ENCODE data around the gene NDE1. TPM values are rescaled to one million over a fixed set of nuclear protein-coding genes. Genes with fewer than 3 reads are reported as not detected.
"Not testable (repeated sequence)": the region's sequence is repeated elsewhere in the genome, so short reads cannot be mapped to it uniquely, and the experiment has no call there.

The NDE1 gene
- total RNA-seq, 1 experiment from 2014 or later = 103 TPM

DNA sequence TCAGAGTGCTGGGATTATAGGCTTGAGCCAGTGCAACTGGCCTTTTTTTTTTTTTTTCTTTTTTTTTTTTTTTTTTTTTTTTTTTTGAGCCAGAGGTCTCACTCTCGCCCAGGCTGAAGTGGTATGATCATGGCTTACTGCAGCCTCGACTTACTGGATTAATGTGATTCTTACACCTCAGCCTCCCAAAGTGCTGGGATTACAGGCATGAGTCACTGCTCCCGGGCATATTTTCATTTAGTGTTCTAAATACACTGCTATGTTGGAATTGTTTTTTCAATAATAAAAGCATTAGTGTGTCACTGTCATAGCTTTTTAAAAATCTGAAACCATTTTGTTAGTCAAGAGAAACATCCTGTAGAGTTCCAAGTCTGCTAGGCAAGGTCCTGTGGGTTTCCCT, 40.3 kb downstream of the NDE1 start:
- no peak for DNase-seq (ENCODE audit: extremely low read depth, low read depth)

DNA sequence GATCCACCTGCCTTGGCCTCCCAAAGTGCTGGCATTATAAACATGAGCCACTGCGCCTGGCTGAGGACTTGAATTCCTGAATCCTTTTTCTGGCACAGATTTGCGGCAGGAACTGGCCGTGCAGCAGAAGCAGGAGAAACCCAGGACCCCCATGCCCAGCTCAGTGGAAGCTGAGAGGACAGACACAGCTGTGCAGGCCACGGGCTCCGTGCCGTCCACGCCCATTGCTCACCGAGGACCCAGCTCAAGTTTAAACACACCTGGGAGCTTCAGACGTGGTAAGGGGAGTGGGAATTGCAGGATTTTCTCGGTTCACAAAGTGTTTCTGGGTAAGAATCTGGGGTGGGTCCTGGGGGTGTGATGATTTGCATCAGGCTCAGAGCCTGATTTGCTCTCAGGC, 41.0 kb downstream of the NDE1 start:
- DNase-seq (ENCODE audit: extremely low read depth, low read depth) = no peak

- DNase-seq (ENCODE audit: extremely low read depth, low read depth) = not testable (repeated sequence)
Observed at GRCh38 chr16:15692508-15692907, 42.5 kb downstream of the NDE1 start.

- DNase-seq (ENCODE audit: extremely low read depth, low read depth) = no peak
Observed at GRCh38 chr16:15694499-15694898, 44.5 kb downstream of the NDE1 start.

- no peak for DNase-seq (ENCODE audit: extremely low read depth, low read depth)
Observed at GRCh38 chr16:15699819-15700218, 49.8 kb downstream of the NDE1 start.

- DNase-seq (ENCODE audit: extremely low read depth, low read depth) = no peak
Observed at GRCh38 chr16:15701367-15701766, 51.3 kb downstream of the NDE1 start.

DNA sequence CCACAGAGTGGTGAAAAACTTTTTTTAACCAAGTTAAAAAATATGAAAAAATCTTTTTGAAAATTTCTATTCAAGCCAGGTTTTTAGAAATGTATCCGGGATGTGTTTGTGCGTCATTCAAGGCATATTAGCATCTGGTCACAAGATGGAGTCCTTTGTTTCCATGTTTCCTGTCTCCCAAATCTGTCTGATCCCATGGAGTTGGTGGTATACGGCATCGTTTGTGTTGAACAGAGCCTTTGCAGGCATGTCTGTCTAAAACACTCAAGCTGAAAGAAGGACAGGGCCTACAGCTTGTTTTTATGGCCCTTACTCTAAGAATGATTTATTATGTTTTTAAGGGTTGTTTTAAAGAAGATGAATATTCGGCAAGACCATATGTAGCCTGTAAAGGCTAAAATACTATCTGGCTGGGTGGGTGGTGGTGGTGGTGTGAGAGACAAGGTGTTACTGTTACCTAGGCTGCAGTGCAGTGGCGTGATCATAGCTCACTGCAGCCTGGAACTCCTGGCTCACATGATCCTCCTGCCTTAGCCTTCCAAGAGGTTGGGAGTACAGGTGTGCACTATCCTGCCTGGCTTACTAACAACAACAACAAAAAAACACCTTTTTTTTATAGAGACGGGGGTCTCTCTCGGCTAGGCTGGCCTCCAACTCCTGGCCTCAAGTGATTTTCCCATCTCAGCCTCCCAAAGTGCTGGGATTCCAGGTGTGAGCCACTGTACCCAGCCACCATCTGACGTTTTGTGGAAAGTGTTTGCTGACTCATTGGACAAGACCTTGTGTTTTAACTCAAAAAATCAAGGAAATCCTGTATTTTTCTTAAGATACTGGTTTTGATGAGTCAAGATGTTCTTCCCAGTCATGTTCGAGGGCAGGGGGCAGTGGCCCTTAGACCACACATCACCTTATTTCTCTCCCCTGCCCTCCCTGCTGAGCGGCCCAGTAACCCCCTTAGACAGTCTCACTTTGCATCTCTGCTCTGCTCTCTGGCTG, 52.2 kb downstream of the NDE1 start:
- DNase-seq (ENCODE audit: extremely low read depth, low read depth) = no peak

DNA sequence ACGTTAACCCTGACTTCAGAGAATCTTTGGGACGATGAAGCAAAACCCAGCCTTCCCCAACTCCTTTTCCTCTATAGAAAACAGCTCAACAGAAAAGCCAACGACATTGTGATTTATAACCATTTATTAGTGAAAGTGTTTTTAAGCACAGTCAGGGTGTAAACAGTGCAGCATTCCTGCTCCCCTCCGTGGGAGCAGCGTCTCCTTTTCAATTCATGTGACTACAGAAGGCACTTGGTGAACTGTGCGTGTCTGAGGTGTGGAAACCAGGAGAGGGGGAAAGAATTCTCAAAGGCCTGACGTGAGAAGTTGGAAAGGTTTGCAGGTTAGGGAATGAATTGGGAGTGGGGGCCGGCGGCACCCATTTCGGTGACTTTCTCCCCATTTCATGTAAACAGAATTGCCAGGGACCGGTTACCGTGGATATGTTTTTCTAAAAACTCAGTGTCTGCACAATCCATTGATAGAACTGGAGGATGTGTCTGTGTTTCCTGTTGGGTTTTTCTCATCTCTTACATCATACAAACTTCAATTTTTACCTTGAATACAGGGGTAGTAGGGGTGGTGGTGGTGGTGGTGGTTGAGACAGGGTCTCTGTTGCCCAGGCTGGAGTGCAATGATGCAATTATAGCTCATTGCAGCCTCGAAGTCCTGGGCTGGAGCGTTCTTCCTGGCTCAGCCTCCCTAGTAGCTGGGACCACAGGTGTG, 53.1 kb downstream of the NDE1 start:
- no peak for DNase-seq (ENCODE audit: extremely low read depth, low read depth)

GRCh38 chr16:15704545-15704987, 54.5 kb downstream of the NDE1 start:
- DNase-seq (ENCODE audit: extremely low read depth, low read depth) = peak; percentile 74

GRCh38 chr16:15705064-15705565, 55.1 kb downstream of the NDE1 start:
- no peak for DNase-seq (ENCODE audit: extremely low read depth, low read depth)

DNA sequence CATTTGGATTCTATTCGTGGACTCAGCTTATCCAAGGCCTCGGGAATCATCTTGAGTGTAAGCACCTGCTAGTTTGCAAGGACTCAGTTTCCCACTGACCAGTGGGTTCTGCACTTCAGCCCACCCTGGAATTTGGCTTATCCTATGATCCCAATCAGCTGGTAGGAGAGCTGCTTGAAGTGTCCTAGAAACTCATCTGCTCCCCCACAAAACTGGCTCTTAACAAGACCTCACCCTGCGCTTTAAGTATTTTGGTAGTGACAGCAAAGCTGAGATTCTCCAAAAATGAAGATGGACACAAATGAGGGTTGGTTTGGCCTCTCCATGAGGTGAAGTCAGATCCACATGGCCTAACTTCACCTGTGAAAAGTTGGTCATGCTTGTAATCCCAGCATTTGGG, 57.3 kb downstream of the NDE1 start:
- DNase-seq (ENCODE audit: extremely low read depth, low read depth) = no peak

DNA sequence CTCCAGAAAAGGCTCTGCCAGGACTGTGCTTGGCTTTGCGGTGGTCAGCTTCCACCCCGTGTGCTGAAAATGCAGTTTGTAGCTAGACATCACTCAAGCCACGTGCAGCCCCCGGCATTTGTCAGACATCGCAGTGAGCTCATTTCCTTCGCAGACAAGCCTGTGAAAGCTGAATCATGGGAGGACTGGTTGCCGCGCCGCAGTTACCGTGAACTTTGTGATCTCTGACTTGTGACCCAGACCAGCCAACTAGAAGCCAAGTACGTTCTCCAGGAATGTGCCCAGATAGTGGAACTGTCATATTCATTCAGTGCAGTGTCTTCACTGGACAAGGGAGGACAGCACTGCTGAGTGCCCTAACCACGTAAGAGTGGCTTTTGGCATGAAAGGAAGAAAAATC, 58.1 kb downstream of the NDE1 start:
- DNase-seq (ENCODE audit: extremely low read depth, low read depth) = no peak

DNA sequence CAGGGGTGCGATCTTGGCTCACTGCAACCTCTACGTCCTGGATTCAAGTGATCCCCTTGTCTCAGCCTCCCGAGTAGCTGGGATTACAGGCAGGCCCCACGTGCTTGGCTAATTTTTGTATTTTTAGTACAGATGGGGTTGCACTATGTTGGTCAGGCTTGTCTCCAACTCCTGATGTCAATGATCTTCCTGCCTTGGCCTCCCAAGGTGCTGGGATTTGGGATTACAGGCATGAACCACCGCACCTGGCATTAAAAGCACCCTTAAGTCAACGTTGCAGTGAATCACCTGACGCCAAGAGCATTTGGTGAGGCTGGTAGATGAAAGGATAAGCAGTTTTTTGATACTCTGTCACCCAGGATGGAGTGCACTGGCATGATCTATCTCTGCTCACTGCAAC, 59.0 kb downstream of the NDE1 start:
- no peak for DNase-seq (ENCODE audit: extremely low read depth, low read depth)

- no peak for DNase-seq (ENCODE audit: extremely low read depth, low read depth)
Observed at GRCh38 chr16:15714393-15715172, 64.5 kb downstream of the NDE1 start.

GRCh38 chr16:15715221-15715620, 65.2 kb downstream of the NDE1 start:
- no peak for DNase-seq (ENCODE audit: extremely low read depth, low read depth)

- no peak for DNase-seq (ENCODE audit: extremely low read depth, low read depth)
Observed at GRCh38 chr16:15716694-15717447, 66.8 kb downstream of the NDE1 start.

GRCh38 chr16:15721018-15721417, 71.0 kb downstream of the NDE1 start:
- DNase-seq (ENCODE audit: extremely low read depth, low read depth) = no peak

- DNase-seq (ENCODE audit: extremely low read depth, low read depth) = no peak
Observed at GRCh38 chr16:15723808-15724207, 73.8 kb downstream of the NDE1 start.

DNA sequence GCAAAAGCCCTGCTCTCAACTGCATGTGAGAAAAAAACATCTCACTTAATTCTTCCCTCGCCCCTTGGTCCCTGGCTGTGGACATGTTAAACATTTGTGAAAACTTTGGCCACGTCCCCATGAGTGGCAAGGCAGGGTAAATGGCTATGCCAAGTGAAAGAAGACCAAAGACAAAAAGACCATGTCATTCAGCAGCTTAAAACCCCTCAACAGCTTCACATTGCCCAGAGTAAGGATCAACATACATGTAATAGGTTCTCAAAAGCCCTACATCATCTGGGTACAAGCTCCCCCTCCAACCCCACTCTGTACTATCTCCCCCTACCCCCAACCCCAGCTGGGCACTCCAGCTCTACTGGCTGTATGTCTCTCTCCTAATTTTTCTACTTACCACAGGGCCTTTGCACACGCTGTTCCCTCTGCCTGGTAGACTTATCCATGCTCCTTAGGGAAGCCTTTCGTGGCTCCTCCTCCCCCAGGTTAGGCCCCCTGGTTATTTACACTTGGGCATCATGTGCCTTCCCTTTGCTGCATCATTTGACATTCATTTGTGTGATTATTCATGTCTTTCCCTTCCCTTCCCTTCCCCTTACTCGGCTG, 75.7 kb downstream of the NDE1 start:
- DNase-seq (ENCODE audit: extremely low read depth, low read depth) = no peak

- no peak for DNase-seq (ENCODE audit: extremely low read depth, low read depth)
Observed at GRCh38 chr16:15726715-15727114, 76.7 kb downstream of the NDE1 start.
